ENCODE results near the gene VIPR1.

Gene VIPR1

DNA sequence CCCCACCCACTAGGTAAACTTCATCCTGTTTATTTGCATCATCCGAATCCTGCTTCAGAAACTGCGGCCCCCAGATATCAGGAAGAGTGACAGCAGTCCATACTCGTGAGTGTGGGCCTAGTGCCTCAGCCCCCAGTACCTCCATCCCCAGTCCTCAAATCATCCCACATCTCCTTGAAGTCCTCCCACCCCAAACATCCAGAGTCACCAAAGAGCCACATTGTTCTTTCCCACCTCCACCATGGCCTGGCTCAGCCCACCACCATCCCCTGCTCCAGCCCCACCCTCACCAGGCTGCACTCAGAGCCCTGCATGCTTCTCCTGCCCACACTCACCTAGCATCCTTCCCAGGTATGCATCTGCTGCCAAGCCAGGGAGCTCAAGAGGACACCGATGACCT lies 29.8 kb downstream of the VIPR1 start:
- TF ChIP-seq CTCF (IDR thresholded peaks at IDR 0.05; ENCODE audit: low read depth, low read length, missing control alignments): no peak
- H3K4me3 ChIP-seq (ENCODE audit: low read depth, low read length): no peak overlapping the region
- in situ Hi-C loops (cut with HindIII; ENCODE audit: low sequenced_read_pairs): no loop called here
- no peak for DNase-seq (ENCODE audit: low read depth)

GRCh38 chr3:42533161-42533897 lies 30.9 kb downstream of the VIPR1 start:
- H3K4me3 ChIP-seq (ENCODE audit: low read depth, low read length): no peak overlapping the region
- TF ChIP-seq CTCF (IDR thresholded peaks at IDR 0.05; ENCODE audit: low read depth, low read length, missing control alignments): no peak
- no peak for DNase-seq (ENCODE audit: low read depth)
- in situ Hi-C loops (cut with HindIII; ENCODE audit: low sequenced_read_pairs): no loop called here

GRCh38 chr3:42535981-42536784 lies 33.7 kb downstream of the VIPR1 start:
- in situ Hi-C loops (cut with HindIII; ENCODE audit: low sequenced_read_pairs): no loop called here
- TF ChIP-seq CTCF (IDR thresholded peaks at IDR 0.05; ENCODE audit: low read depth, low read length, missing control alignments): peak; percentile 33
- no peak overlapping the region for H3K4me3 ChIP-seq (ENCODE audit: low read depth, low read length)
- no peak for DNase-seq (ENCODE audit: low read depth)

DNA sequence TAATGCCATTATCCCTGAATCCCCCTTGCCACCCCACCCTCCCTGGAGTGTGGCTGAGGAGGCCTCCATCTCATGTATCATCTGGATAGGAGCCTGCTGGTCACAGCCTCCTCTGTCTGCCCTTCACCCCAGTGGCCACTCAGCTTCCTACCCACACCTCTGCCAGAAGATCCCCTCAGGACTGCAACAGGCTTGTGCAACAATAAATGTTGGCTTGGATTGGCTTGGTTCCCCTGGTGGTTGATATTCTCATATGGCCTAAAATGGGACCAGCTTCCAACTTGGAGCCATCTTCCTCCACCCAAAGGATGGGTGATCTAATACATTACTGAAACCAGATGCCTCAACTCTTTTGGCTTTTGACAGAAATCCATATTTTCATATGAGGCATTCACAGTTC lies 34.9 kb downstream of the VIPR1 start:
- in situ Hi-C loops (cut with HindIII; ENCODE audit: low sequenced_read_pairs): no loop called here
- no peak overlapping the region for H3K4me3 ChIP-seq (ENCODE audit: low read depth, low read length)
- TF ChIP-seq CTCF (IDR thresholded peaks at IDR 0.05; ENCODE audit: low read depth, low read length, missing control alignments): no peak
- DNase-seq (ENCODE audit: low read depth): no peak

DNA sequence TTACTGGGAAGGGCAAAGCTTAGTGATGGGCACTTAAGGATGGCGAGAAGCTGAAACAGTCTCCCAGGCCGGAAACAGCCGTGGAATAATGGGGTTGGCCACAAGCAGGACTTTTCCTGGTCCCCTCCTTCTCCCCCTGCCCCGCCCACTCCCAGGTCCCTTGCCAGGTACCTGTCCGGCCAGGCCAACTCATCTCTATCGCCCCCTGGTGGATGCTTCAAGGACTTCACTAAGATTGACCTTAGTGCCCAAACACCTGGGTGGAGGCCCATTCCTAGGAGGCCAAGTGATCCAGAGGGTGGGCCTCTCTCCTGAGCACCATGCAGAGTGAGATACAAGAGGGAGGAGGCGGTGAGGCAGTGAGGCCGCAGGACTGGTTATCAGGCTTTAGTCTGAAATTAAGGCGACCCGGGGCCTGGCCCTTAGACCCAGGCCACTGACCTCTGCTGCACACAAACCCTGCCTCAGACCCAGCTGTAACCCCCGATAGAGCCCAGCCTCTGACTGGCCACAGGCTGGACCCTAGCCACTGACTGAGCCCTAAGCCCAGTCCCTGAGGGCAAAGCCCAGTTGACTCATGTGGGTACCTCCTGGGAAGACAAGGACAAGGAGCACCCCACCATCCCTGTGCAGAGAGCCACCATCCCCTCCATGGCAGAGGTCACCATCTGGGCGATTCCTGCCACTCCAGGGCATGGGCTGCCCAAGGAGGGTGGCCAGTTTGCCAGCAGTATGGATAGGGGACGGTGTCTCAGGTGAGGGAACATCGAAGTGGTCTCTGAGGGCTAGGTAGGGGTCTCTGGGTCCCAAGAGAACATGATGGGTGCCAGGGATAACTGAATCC lies 37.6 kb downstream of the VIPR1 start:
- in situ Hi-C loops (cut with HindIII; ENCODE audit: low sequenced_read_pairs): no loop called here
- no peak overlapping the region for H3K4me3 ChIP-seq (ENCODE audit: low read depth, low read length)
- no peak for DNase-seq (ENCODE audit: low read depth)
- TF ChIP-seq CTCF (IDR thresholded peaks at IDR 0.05; ENCODE audit: low read depth, low read length, missing control alignments): peak; percentile 61

DNA sequence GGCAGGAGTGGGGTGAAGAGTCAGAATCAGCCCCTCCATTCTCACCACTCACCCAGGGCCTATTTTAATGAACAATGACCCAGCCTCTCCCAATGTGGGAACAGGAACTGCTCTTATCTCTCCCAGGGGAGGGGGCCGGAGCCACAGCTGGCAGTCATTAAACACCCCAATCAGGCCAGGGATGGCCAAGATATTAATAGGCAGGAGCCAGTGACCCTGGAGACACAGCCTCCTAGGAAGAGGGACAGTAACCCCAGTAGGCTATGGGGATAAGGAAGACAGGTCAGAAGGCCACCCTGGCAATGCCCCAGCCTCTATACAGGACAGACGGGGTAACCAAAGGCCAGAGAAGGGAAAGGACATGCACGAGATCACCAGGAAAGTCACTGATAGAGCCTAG lies 38.6 kb downstream of the VIPR1 start:
- no peak overlapping the region for H3K4me3 ChIP-seq (ENCODE audit: low read depth, low read length)
- in situ Hi-C loops (cut with HindIII; ENCODE audit: low sequenced_read_pairs): no loop called here
- no peak for TF ChIP-seq CTCF (IDR thresholded peaks at IDR 0.05; ENCODE audit: low read depth, low read length, missing control alignments)
- DNase-seq (ENCODE audit: low read depth): no peak

Data from astrocyte of the cerebellum (primary cell).